WERI-Rb-1 (cell line): ENCODE data around the gene NLRP6.
"Not testable (repeated sequence)": the region's sequence is repeated elsewhere in the genome, so short reads cannot be mapped to it uniquely, and the experiment has no call there.

Experiments used
- DNase-seq: peaks from one replicate; pipeline ENCODE4 v3.0.0-alpha.2; 2020
- H3K27ac ChIP-seq: fragments of 250-450 bp; sonication (Bioruptor Pico); 2 replicates; pipeline ENCODE4 v1.5.1; 2020; ENCODE audit warnings: mild to moderate bottlenecking, moderate library complexity
- H3K27me3 ChIP-seq: fragments of 250-450 bp; sonication (Bioruptor Pico); 2 replicates; pipeline ENCODE4 v1.5.1; 2021; ENCODE audit warnings: mild to moderate bottlenecking, low read depth, moderate library complexity; ENCODE audit not compliant: insufficient read depth, severe bottlenecking
- H3K36me3 ChIP-seq: fragments of 250-450 bp; sonication (Bioruptor Pico); 2 replicates; pipeline ENCODE4 v1.5.1; 2020; ENCODE audit warnings: mild to moderate bottlenecking, moderate library complexity
- H3K4me3 ChIP-seq: 2 replicates; pipeline ENCODE4 v1.5.1; 2011; ENCODE audit warnings: low read depth, mild to moderate bottlenecking, control low read depth, low read length
- H3K9me3 ChIP-seq: fragments of 250-450 bp; sonication (Bioruptor Pico); 2 replicates; pipeline ENCODE4 v1.5.1; 2021; ENCODE audit warnings: mild to moderate bottlenecking, moderate library complexity; ENCODE audit not compliant: severe bottlenecking
- CTCF ChIP-seq: IDR thresholded peaks from 2 replicates; pipeline ENCODE4 v1.5.1; 2011; ENCODE audit warnings: low read depth, mild to moderate bottlenecking, control low read depth, inconsistent platforms, low read length

NLRP6 gene

GRCh38 chr11:235997-236773, 42.0 kb upstream of the NLRP6 start, which contains the start of gene SIRT3:
Gene SIRT3, minus strand, starts transcription at chr11:236342. Its CDS starts 14 bp downstream, at chr11:236328.
- TF ChIP-seq CTCF: 0 out of 2 replicates have a peak, but pooled peaks have one; percentile 3
- peaks cover 21% of the 10 kb centered on the region for H3K36me3 ChIP-seq
- peak; percentile 83 for DNase-seq
- H3K4me3 ChIP-seq: peak within 1 kb of the TSS; percentile 93
- peak within 1 kb of the TSS; percentile 97 for H3K27ac ChIP-seq
- no peaks in the 10 kb centered on the region for H3K9me3 ChIP-seq
- no peaks in the 10 kb centered on the region for H3K27me3 ChIP-seq

GRCh38 chr11:236774-237767, 41.1 kb upstream of the NLRP6 start, which contains the start of gene PSMD13:
Gene PSMD13, plus strand, starts transcription at chr11:236976. Its CDS starts 74 bp downstream, at chr11:237050.
- no peak for TF ChIP-seq CTCF
- peaks cover 28% of the 10 kb centered on the region for H3K36me3 ChIP-seq
- H3K27ac ChIP-seq: peak within 1 kb of the TSS; percentile 97
- H3K27me3 ChIP-seq: no peaks in the 10 kb centered on the region
- peak within 1 kb of the TSS; percentile 93 for H3K4me3 ChIP-seq
- peak; percentile 76 for DNase-seq
- no peaks in the 10 kb centered on the region for H3K9me3 ChIP-seq

GRCh38 chr11:238346-238745, 39.9 kb upstream of the NLRP6 start:
- not testable (repeated sequence) for H3K27me3 ChIP-seq, H3K4me3 ChIP-seq, DNase-seq, H3K9me3 ChIP-seq, H3K27ac ChIP-seq
- H3K36me3 ChIP-seq: peaks cover 40% of the 10 kb centered on the region

- H3K9me3 ChIP-seq: no peaks in the 10 kb centered on the region
- no peak overlapping the region for H3K4me3 ChIP-seq
- H3K27me3 ChIP-seq: no peaks in the 10 kb centered on the region
- no peak overlapping the region for H3K27ac ChIP-seq
- TF ChIP-seq CTCF: no peak
- H3K36me3 ChIP-seq: peaks cover 58% of the 10 kb centered on the region
- DNase-seq: no peak
Observed at GRCh38 chr11:240315-240714, 37.9 kb upstream of the NLRP6 start.

- Histone ChIP-seq H3K4me3 (no peak overlapping the region), H3K27me3 (no peaks in the 10 kb centered on the region), H3K27ac (no peak overlapping the region), H3K36me3 (peaks cover 71% of the 10 kb centered on the region), H3K9me3 (no peaks in the 10 kb centered on the region)
- TF ChIP-seq CTCF: no peak
- no peak for DNase-seq
Observed at GRCh38 chr11:241634-242033, 36.6 kb upstream of the NLRP6 start.

GRCh38 chr11:244376-244775, 33.8 kb upstream of the NLRP6 start:
- Histone ChIP-seq H3K9me3 (no peaks in the 10 kb centered on the region), H3K27ac (no peak overlapping the region), H3K36me3 (peaks cover 90% of the 10 kb centered on the region), H3K4me3 (no peak overlapping the region), H3K27me3 (no peaks in the 10 kb centered on the region)
- TF ChIP-seq CTCF: no peak
- no peak for DNase-seq
